Ovary (tissue), 9 donors: Measurements from ENCODE around the gene CLDN25. TPM values are rescaled to one million over a fixed set of nuclear protein-coding genes. Genes with fewer than 3 reads are reported as not detected.

Source experiments
- DNase-seq, 5 donors: peaks; one replicate each; pipeline ENCODE4 v3.0.0-alpha.2; 2019 to 2020
- H3K27ac ChIP-seq, 2 donors: fragments of 200-600 bp; one replicate each; pipeline versions ENCODE4 v1.5.1 to v1.8.0; 2019 to 2022
- H3K27me3 ChIP-seq: fragments of 200-600 bp; one replicate; pipeline ENCODE4 v1.8.0; 2022
- H3K36me3 ChIP-seq: fragments of 200-600 bp; sonication (generic); one replicate; pipeline ENCODE4 v1.5.1; 2019
- H3K4me1 ChIP-seq: one replicate; pipeline ENCODE4 v1.8.1; 2013; ENCODE audit warnings: mild to moderate bottlenecking, moderate library complexity; ENCODE audit not compliant: insufficient read depth
- H3K4me3 ChIP-seq: fragments of 200-600 bp; sonication (generic); one replicate; pipeline ENCODE4 v1.5.1; 2017
- H3K9me3 ChIP-seq, 2 donors: fragments of 200-600 bp in 1 of 2; sonication (generic) in 1 of 2; one replicate each; pipeline versions ENCODE4 v1.5.1 to v1.8.1; 2013 to 2019; ENCODE audit warnings: mild to moderate bottlenecking in 1 of 2, moderate library complexity in 1 of 2
- CTCF ChIP-seq, 3 donors: fragments of 450-650 bp in 2 of 3; fragments of 200-600 bp in 1 of 3; IDR thresholded peaks; one replicate each; pipeline versions ENCODE4 v1.5.1 to v1.8.0; 2016 to 2022; ENCODE audit warnings: antibody characterized with exemption in 3 of 3, mild to moderate bottlenecking in 1 of 3
- EP300 ChIP-seq: sonication (generic); formaldehyde crosslinking; IDR thresholded peaks from one replicate; pipeline ENCODE4 v1.6.1; 2017; ENCODE audit warnings: antibody characterized with exemption
- POLR2A ChIP-seq: fragments of 450-650 bp; IDR thresholded peaks from one replicate; pipeline ENCODE4 v1.6.1; 2017; ENCODE audit warnings: antibody characterized with exemption, mild to moderate bottlenecking, moderate library complexity
- WGBS, 3 donors: extraction: QIAGEN DNeasy Blood & Tissue Kit in 1 of 3; methylation state at CpG; one replicate each; pipeline versions ENCODE4 v1.1.5 to v1.1.7; 2013 to 2017; 5-methylcytosine and 5-hydroxymethylcytosine counted together
- intact Hi-C, 4 donors: fragments of 100-400 bp; cut with DNase I; formaldehyde crosslinking; loops; one replicate each; pipeline versions ENCODE4 v1.11.0 to v1.15.1; 2022 to 2023
- polyA plus RNA-seq, 2 donors: library from polyadenylated mRNA; stranded (reverse); fragments of 200-250 nt in 1 of 2; fragments of 350-450 nt in 1 of 2; fragmentation: Illumina TruSeq in 1 of 2; extraction: RNeasy Lipid Tissue Mini Kit (QIAGEN cat#74804) in 1 of 2; gene quantifications; one replicate each; pipeline ENCODE4 v1.2.3, GENCODE V29; 2013 to 2014
- total RNA-seq, 7 donors: library from RNA; depleted of rRNA in 2 of 7; stranded (reverse); fragments of >200 nt in 2 of 7; fragmentation: NEBNext Ultra II Directional in 3 of 7; extraction: Animal tissue kit (Norgen Biotek cat#: 25700) in 3 of 7; gene quantifications; one replicate each; pipeline versions ENCODE4 v1.1.0 to v1.2.4, GENCODE V29; 2016 to 2023
- donor health status: DM: no; HTN: no; CAD: no; lungs with moderate emphysema.
- donor health status: DM: no; HTN: no; CAD: no.
- donor health status: Bipolar disorder and iron deficiency.
- donor health status: DM: yes; HTN: yes; CAD: no.
- donor health status: DM: no; HTN: no; CAD: no.
- donor health status: DM: yes; HTN: yes; CAD: no.

Gene CLDN25
- total and polyA plus RNA-seq, 9 donors: not detected

- Histone ChIP-seq H3K4me1 (no peaks in the 10 kb centered on the region), H3K36me3 (no peaks in the 10 kb centered on the region), H3K4me3 (no peak overlapping the region), H3K27me3 (no peaks in the 10 kb centered on the region), H3K9me3 (no peaks in the 10 kb centered on the region), H3K27ac (no peak overlapping the region)
- intact Hi-C loops: no loop called here
- no peak for DNase-seq
- TF ChIP-seq POLR2A: no peak
- TF ChIP-seq CTCF (IDR thresholded peaks at IDR 0.05): no peak
- no peak for TF ChIP-seq EP300
Measured at GRCh38 chr11:113802621-113803020, 23.0 kb downstream of the CLDN25 start.

- Histone ChIP-seq H3K9me3 (no peaks in the 10 kb centered on the region), H3K27me3 (no peaks in the 10 kb centered on the region), H3K36me3 (no peaks in the 10 kb centered on the region), H3K4me1 (no peaks in the 10 kb centered on the region), H3K4me3 (no peak overlapping the region), H3K27ac (no peak overlapping the region)
- intact Hi-C loops: no loop called here
- DNase-seq: no peak
- TF ChIP-seq POLR2A (no peak), CTCF (IDR thresholded peaks at IDR 0.05) (no peak), EP300 (no peak)
Measured at GRCh38 chr11:113805640-113806039, 26.0 kb downstream of the CLDN25 start.

GRCh38 chr11:113806406-113806805 lies 26.8 kb downstream of the CLDN25 start:
- no peaks in the 10 kb centered on the region for H3K9me3 ChIP-seq
- H3K27ac ChIP-seq: no peak overlapping the region
- no peaks in the 10 kb centered on the region for H3K27me3 ChIP-seq
- no peaks in the 10 kb centered on the region for H3K36me3 ChIP-seq
- no peaks in the 10 kb centered on the region for H3K4me1 ChIP-seq
- 93 to 98% (median 98%) methylated on average over 2 of the region's 2 CpGs for WGBS, 3 donors
- DNase-seq: no peak
- intact Hi-C loops: no loop called here
- TF ChIP-seq CTCF (IDR thresholded peaks at IDR 0.05): no peak
- TF ChIP-seq POLR2A: no peak
- no peak for TF ChIP-seq EP300
- H3K4me3 ChIP-seq: no peak overlapping the region

GRCh38 chr11:113808931-113809330 lies 29.3 kb downstream of the CLDN25 start:
- intact Hi-C loops: no loop called here
- no peak for TF ChIP-seq POLR2A
- no peak for TF ChIP-seq EP300
- no peak for TF ChIP-seq CTCF (IDR thresholded peaks at IDR 0.05)
- no peak for DNase-seq
- Histone ChIP-seq H3K4me1 (no peaks in the 10 kb centered on the region), H3K36me3 (no peaks in the 10 kb centered on the region), H3K27ac (no peak overlapping the region), H3K27me3 (no peaks in the 10 kb centered on the region), H3K4me3 (no peak overlapping the region), H3K9me3 (no peaks in the 10 kb centered on the region)
- WGBS, 3 donors: 49 to 50% (median 49%) methylated on average over 2 of the region's 2 CpGs

GRCh38 chr11:113814181-113814580 lies 34.6 kb downstream of the CLDN25 start:
- Histone ChIP-seq H3K27ac (no peak overlapping the region), H3K4me1 (no peaks in the 10 kb centered on the region), H3K4me3 (no peak overlapping the region), H3K9me3 (no peaks in the 10 kb centered on the region), H3K36me3 (no peaks in the 10 kb centered on the region), H3K27me3 (no peaks in the 10 kb centered on the region)
- no peak for DNase-seq
- no peak for TF ChIP-seq EP300
- TF ChIP-seq CTCF (IDR thresholded peaks at IDR 0.05): no peak
- TF ChIP-seq POLR2A: no peak
- intact Hi-C loops: no loop called here
